Activated CD8-positive, alpha-beta memory T cell treated with anti-CD3 and anti-CD28 coated beads, Interleukin-2, amount 50 U/mL, for 4 hours (primary cell): ENCODE measurements around the gene PRSS58.

Experiments used
- DNase-seq: peaks from one replicate; pipeline ENCODE4 v3.0.0-alpha.2; 2020

The PRSS58 gene, protein sequence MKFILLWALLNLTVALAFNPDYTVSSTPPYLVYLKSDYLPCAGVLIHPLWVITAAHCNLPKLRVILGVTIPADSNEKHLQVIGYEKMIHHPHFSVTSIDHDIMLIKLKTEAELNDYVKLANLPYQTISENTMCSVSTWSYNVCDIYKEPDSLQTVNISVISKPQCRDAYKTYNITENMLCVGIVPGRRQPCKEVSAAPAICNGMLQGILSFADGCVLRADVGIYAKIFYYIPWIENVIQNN

GRCh38 chr7:142257958-142258357 is at the start of gene PRSS58:
PRSS58 (minus strand) TSS chr7:142258058; CDS start chr7:142257707, 351 bp downstream.
- no peak for DNase-seq

DNA sequence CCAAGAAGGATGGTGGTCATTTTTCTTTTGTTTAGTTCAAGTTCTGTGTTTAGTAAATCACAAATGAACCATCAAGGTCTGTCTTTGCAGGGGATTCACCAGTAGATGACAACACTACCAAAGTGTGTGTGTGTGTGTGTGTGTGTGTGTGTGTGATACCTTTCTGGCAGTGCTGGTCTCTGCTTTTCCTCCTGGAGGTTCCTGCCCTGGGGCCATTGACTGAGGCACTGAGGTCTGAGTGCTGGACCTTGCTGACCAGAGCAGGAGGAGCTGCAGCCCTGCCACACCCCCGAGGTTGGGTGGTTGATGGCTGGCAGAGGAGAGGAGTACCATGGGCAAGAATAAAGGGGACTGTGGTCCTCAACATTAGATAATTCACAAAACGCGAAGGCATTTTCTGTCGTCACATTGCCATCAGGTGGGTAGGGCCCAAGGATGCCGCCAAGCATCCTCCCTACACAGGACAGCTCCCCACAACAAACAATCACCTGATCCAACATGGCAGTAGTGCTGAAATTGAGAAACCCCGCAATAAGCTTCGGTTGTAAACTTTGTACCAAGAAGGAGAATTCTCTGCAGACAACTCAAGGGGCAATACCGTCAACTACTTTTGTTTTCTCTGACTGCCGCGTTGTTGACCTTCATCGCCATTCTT is 49.5 kb upstream of the PRSS58 start:
- DNase-seq: no peak

- no peak for DNase-seq
Observed at GRCh38 chr7:142303650-142304049, 45.8 kb upstream of the PRSS58 start.

DNA sequence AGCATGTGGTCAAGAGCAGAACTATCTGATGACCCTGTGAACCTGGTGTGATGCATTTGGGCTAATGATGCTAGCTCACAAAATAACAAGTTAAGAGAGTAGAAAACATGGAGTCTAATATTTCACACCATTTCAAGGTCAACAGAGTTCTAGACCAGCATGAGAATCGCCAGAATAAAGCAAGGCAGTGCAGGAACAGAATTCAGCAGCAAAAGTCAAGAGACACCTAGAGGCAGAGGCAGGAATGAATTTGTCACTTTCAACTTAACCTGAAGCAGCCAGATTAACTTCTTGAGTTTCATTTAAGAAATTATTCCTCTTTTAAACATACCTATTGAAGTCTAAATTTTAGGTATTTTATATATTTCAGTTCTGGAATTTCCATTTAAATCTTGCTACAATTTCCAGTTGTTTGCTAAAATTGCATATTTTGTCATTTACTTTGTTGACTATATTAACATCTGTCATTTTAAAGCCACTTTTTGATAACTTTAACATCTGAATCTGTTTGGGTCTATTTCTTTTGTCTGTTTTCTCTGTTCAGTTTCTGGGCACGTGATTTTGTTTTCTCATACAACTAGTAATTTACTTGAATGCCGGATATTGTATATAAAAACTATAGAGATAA is 44.2 kb upstream of the PRSS58 start:
- DNase-seq: no peak

- DNase-seq: no peak
Observed at GRCh38 chr7:142301299-142301698, 43.4 kb upstream of the PRSS58 start.

GRCh38 chr7:142300689-142301088 is 42.8 kb upstream of the PRSS58 start:
- DNase-seq: peak; percentile 33

GRCh38 chr7:142299237-142299781 is 41.5 kb upstream of the PRSS58 start:
- DNase-seq: no peak

GRCh38 chr7:142298627-142299026 is 40.8 kb upstream of the PRSS58 start:
- no peak for DNase-seq

- DNase-seq: no peak
Observed at GRCh38 chr7:142298009-142298408, 40.2 kb upstream of the PRSS58 start.

- DNase-seq: no peak
Observed at GRCh38 chr7:142280263-142280662, 22.4 kb upstream of the PRSS58 start.

- no peak for DNase-seq
Observed at GRCh38 chr7:142279601-142280000, 21.7 kb upstream of the PRSS58 start.

GRCh38 chr7:142275028-142275427 is 17.2 kb upstream of the PRSS58 start:
- no peak for DNase-seq

GRCh38 chr7:142272841-142273240 is 15.0 kb upstream of the PRSS58 start:
- no peak for DNase-seq

DNA sequence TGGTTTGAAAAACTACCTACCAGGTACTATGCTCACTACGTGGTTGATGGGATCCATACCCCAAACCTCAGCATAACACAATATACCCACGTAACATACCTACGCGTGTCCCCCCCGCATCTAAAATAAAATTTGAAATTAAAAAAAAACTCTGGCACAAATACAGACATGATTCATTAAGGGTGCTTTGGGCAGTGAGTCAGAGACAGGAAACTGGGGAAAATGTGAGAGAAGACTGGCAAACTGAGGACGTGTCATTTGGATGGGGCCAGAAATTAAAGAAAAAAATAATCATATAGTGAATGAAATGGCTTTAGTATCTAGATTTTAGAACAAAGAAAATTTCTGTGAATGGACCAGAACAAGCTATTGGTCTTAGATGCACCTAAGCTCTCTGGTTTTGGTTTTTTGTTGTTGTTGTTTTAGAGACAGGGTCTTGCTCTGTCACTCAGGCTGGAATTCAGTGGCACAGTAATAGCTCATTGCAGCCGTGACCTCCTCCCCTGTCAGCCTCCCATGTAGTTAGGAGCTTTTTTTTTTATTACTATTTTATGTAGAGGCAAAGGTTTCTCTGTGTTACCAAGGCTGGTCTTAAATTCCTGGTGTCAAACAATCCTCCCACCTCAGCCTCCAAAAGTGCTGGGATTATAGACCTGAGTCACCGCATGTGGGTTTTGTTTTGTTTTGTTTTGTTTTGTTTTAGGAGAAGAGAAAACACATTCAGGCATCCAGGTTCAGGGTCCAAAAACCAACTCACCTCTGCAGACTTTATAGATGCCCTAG is 5.9 kb upstream of the PRSS58 start:
- DNase-seq: no peak

- DNase-seq: no peak
Observed at GRCh38 chr7:142250705-142251104, 7.2 kb downstream of the PRSS58 start.

DNA sequence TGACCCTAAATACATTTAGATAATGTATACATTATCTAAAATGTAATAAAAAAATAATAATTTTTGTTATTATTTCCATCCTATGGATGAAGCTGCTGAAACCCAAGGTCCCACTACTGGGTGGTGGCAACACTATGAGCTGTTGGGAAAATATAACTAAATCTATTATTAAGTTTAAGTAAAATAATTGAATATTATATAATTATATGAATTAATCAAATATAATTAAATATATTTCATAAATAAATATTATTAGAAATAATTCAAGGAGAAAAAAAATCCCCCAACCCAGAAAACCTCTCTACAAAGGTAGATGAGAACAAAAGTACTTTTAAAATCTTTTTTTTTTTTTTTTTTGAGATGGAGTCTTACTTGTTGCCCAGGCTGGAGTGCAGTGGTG is 7.9 kb downstream of the PRSS58 start:
- no peak for DNase-seq

DNA sequence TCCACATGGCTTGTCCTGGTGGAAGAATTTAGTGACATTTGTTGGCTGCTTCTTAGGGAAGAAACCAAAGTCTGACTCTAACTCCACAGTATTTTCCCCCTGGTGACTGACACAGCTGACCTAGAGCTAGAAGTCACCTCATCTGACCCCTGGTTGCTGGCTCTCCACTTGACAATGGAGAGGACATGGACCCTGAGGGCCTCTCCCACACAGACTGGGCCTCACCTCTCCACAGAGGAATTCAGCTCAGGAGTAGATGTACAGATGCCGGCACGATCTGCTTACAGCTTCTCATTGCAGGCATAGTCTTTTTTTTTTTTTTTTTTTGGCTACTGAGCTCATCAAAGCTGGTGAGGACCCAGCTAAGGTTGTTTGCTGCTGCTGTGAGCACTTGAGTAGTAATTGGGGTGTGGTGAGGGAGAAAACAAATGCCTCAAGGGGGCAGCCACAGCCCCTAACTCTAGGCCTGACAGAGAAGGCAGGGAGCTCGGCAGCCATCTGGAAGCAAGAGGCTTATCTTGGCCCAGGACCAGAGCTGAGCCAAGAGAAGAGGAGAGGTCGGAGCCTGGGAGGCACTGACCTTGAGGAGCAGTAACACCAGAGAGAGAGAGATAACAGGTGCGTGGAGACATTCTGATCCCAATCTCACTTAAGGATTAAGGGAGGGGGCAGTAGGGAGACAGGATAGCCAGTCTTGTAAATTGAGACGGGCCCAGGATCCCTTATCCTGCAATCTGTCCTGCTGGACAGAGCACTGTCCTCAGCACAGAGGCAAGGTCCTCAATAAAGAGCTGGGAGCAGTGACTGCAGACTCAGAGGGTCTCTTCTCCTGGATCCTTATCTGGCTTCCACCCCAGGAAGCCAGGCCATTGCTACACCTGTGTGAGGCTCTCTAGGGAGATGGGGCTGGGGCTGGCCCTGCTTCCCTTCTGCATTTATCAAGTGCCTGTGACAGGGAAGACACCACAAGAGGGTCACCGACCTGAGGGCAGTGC is 9.4 kb downstream of the PRSS58 start:
- no peak for DNase-seq

DNA sequence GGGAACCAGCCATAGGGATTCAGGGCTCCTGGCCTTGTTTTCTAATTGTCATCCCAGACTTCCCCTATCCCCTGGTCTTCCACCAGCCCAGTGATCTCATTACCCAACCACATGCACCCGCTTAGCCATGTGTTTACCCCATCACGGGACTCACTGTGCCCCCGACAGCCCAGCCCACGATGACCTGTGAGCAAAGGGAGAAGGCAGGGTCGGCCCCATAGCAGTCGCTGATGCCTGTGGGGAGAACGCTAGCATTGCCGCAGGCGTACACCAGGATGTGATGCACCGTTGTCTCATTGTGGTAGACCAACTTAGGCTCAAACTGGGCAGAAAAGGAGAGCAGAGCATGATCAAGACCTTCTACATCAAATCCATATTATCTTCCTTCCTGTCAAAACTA is 14.0 kb downstream of the PRSS58 start:
- DNase-seq: no peak

- no peak for DNase-seq
Observed at GRCh38 chr7:142240546-142240945, 17.3 kb downstream of the PRSS58 start.

DNA sequence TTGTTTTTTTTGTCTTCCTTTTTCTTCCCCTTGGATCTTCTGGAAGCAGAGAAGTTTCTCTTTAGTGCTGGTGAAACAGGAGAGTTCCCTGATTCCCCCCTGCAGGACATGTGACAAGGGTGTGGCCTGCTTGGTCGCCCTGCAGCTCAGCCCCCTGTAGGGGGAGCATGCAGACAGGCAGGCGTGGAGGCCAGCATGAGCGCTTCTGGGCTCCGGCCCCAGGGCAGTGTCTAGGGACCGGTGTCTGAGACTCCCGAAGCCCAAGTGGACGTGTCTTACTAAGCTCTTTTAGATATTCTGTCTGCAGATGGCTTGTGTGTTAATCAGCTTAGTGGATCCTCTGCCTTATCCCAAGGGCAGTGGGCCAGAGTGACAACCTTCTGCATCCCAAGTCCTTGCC is 26.1 kb downstream of the PRSS58 start:
- no peak for DNase-seq

DNA sequence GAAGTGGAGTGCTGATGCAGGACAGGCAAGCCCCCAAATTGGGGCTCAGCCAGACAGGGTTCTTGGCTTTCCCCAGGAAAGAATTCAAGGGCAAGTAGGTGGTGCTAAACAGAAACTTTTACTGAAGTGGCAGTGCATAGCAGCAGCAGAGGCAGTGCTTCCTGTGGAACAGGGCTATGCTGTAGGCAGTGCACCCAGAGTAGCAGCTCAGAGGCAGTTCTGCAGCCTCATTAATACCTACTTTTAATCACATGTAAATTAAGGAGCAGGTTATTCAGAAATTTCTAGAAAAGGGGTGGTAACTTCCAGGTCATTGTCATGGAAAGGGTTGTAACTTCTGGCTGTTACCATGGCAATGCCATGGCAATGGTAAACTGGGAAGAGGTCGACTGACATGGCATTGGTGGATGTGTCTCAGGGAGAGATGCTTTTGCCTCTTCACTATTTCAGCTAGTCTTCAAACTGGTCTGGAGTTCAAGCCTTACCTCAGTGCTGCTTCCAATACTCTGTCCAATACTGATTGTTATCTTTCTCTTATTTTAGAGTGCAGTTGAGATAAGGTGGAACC is 29.2 kb downstream of the PRSS58 start:
- no peak for DNase-seq
